ENCODE data around the gene GPR158.

GPR158 gene

DNA sequence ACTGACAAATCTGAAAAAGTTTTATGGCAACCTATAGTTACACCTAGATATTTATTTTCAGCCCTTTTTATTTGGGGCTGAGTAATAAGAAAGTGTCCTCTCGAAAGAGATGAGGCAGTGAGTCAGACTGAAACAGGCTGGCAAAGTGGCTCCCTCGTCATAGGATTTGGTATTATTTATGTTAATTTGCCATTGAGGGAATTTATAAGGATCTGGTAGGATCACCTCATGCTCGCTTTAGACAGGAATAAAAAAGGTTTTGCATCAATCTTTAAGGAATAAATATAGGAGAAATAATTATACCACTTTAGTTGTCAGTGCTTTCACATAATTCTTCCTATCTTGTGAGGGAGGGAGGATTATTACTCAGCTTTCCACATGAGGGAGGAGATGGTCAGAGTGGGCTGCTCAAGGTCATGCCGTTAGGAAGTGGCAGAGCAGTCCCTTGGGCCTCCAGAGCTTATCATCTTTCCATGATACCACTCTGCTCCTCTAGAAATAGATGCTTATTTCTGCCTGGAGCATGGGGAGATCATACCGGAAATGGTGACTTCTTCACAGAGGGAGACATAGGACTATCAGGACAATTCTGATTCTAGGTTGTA lies 356.8 kb downstream of the GPR158 start (continued):
- TF ChIP-seq, protein P1, sequence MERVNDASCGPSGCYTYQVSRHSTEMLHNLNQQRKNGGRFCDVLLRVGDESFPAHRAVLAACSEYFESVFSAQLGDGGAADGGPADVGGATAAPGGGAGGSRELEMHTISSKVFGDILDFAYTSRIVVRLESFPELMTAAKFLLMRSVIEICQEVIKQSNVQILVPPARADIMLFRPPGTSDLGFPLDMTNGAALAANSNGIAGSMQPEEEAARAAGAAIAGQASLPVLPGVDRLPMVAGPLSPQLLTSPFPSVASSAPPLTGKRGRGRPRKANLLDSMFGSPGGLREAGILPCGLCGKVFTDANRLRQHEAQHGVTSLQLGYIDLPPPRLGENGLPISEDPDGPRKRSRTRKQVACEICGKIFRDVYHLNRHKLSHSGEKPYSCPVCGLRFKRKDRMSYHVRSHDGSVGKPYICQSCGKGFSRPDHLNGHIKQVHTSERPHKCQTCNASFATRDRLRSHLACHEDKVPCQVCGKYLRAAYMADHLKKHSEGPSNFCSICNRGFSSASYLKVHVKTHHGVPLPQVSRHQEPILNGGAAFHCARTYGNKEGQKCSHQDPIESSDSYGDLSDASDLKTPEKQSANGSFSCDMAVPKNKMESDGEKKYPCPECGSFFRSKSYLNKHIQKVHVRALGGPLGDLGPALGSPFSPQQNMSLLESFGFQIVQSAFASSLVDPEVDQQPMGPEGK (CRISPR knock-in tag; IDR thresholded peaks at IDR 0.05; ENCODE audit: borderline replicate concordance) = no peak

DNA sequence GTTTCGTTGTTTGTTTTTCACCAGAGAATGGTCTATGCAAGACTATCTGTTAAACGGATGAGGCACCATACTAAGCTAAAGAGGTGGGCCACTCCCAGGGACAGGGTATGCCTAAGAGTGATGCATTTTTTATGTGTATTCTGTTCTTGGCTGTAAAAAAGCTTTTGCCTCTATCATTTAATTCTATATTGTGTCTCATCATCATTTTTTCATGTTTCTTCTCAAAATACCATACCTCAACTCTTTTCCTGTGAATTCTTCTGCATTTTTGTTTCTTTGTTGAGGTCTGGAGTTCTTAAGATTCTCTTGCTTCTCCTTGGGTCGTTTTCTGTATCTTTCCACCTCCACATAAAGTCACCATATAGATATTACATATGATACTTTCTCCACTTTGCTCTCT lies 357.4 kb downstream of the GPR158 start:
- TF ChIP-seq ZFP30 (CRISPR knock-in tag; IDR thresholded peaks at IDR 0.05) (no peak), ARNTL (CRISPR knock-in tag; IDR thresholded peaks at IDR 0.05; ENCODE audit: borderline replicate concordance, low read depth) (no peak), PPARA (CRISPR knock-in tag; IDR thresholded peaks at IDR 0.05; ENCODE audit: borderline replicate concordance) (no peak), ZFP3 (CRISPR knock-in tag; IDR thresholded peaks at IDR 0.05) (no peak), ESRRG (CRISPR knock-in tag; IDR thresholded peaks at IDR 0.05) (no peak), TCF4 (CRISPR knock-in tag; IDR thresholded peaks at IDR 0.05; ENCODE audit: borderline replicate concordance) (no peak)
- TF ChIP-seq, protein P2, sequence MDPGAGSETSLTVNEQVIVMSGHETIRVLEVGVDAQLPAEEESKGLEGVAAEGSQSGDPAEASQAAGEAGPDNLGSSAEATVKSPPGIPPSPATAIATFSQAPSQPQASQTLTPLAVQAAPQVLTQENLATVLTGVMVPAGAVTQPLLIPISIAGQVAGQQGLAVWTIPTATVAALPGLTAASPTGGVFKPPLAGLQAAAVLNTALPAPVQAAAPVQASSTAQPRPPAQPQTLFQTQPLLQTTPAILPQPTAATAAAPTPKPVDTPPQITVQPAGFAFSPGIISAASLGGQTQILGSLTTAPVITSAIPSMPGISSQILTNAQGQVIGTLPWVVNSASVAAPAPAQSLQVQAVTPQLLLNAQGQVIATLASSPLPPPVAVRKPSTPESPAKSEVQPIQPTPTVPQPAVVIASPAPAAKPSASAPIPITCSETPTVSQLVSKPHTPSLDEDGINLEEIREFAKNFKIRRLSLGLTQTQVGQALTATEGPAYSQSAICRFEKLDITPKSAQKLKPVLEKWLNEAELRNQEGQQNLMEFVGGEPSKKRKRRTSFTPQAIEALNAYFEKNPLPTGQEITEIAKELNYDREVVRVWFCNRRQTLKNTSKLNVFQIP (CRISPR knock-in tag; IDR thresholded peaks at IDR 0.05; ENCODE audit: borderline replicate concordance, low read depth) = no peak
- TF ChIP-seq, protein P3, sequence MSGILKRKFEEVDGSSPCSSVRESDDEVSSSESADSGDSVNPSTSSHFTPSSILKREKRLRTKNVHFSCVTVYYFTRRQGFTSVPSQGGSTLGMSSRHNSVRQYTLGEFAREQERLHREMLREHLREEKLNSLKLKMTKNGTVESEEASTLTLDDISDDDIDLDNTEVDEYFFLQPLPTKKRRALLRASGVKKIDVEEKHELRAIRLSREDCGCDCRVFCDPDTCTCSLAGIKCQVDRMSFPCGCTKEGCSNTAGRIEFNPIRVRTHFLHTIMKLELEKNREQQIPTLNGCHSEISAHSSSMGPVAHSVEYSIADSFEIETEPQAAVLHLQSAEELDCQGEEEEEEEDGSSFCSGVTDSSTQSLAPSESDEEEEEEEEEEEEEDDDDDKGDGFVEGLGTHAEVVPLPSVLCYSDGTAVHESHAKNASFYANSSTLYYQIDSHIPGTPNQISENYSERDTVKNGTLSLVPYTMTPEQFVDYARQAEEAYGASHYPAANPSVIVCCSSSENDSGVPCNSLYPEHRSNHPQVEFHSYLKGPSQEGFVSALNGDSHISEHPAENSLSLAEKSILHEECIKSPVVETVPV (CRISPR knock-in tag; IDR thresholded peaks at IDR 0.05) = no peak
- no peak for ATAC-seq

DNA sequence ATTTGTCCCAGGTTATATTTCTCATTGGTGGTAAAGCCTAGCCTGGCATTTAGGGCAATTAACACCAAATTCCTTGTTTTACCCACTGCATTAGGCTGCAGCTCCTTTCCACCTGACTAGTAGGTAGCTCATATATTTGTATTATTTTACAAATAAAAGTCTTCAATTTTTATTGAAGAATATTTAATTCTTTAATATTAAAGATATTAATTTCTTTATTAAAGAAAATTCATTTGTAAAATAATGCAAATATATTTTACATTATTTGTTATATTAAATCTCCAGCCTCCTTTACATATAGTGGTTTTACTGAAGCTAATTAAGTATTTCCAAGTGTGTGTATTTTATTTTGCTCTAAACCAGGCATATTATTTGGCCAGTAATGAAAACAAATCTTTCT lies 361.2 kb downstream of the GPR158 start:
- TF ChIP-seq, protein P1 (CRISPR knock-in tag; IDR thresholded peaks at IDR 0.05; ENCODE audit: borderline replicate concordance) = no peak
- TF ChIP-seq TOX (CRISPR knock-in tag; IDR thresholded peaks at IDR 0.05; ENCODE audit: borderline replicate concordance) = no peak
- TF ChIP-seq SNAI2 (CRISPR knock-in tag; IDR thresholded peaks at IDR 0.05) = no peak
- TF ChIP-seq, protein P3 (CRISPR knock-in tag; IDR thresholded peaks at IDR 0.05) = no peak
- no peak for TF ChIP-seq ZNF70 (CRISPR knock-in tag; IDR thresholded peaks at IDR 0.05)
- no peak for ATAC-seq

DNA sequence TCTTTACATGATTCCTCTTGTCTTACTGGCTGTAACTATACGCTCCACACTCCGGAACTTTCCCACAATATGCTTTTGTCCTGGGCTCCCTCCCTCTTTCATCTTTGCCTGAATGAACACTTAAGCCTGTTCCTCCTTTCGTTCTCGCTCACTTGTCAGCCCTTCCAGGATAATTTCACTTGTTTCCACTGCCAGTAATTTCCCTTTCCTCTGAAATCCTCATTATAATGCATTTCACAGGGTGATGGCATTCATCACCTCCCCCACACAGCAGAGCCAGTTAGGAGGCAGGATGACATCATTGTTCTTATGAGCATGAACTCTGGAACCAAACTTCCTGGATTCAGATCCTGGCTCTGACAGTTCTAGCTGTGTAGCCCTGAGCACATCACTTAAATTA lies 372.6 kb downstream of the GPR158 start:
- no peak for ATAC-seq
- no peak for TF ChIP-seq PPARA (CRISPR knock-in tag; IDR thresholded peaks at IDR 0.05; ENCODE audit: borderline replicate concordance)
- TF ChIP-seq ESRRG (CRISPR knock-in tag; IDR thresholded peaks at IDR 0.05) = no peak
- TF ChIP-seq TCF4 (CRISPR knock-in tag; IDR thresholded peaks at IDR 0.05; ENCODE audit: borderline replicate concordance) = no peak
- no peak for TF ChIP-seq ZNF70 (CRISPR knock-in tag; IDR thresholded peaks at IDR 0.05)
- TF ChIP-seq, protein P3 (CRISPR knock-in tag; IDR thresholded peaks at IDR 0.05) = no peak
- TF ChIP-seq SNAI2 (CRISPR knock-in tag; IDR thresholded peaks at IDR 0.05) = no peak
- TF ChIP-seq CSDC2 (CRISPR knock-in tag; IDR thresholded peaks at IDR 0.05) = no peak
- TF ChIP-seq, protein P4, sequence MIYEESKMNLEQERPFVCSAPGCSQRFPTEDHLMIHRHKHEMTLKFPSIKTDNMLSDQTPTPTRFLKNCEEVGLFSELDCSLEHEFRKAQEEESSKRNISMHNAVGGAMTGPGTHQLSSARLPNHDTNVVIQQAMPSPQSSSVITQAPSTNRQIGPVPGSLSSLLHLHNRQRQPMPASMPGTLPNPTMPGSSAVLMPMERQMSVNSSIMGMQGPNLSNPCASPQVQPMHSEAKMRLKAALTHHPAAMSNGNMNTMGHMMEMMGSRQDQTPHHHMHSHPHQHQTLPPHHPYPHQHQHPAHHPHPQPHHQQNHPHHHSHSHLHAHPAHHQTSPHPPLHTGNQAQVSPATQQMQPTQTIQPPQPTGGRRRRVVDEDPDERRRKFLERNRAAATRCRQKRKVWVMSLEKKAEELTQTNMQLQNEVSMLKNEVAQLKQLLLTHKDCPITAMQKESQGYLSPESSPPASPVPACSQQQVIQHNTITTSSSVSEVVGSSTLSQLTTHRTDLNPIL (CRISPR knock-in tag; IDR thresholded peaks at IDR 0.05; ENCODE audit: low read depth) = no peak
- no peak for TF ChIP-seq ZFP3 (CRISPR knock-in tag; IDR thresholded peaks at IDR 0.05)
- TF ChIP-seq GLIS3 (CRISPR knock-in tag; IDR thresholded peaks at IDR 0.05) = no peak
- TF ChIP-seq ARNTL (CRISPR knock-in tag; IDR thresholded peaks at IDR 0.05; ENCODE audit: borderline replicate concordance, low read depth) = no peak
- TF ChIP-seq TOX (CRISPR knock-in tag; IDR thresholded peaks at IDR 0.05; ENCODE audit: borderline replicate concordance) = no peak
